ENCODE results near the gene ZNF341.

The ZNF341 gene

DNA sequence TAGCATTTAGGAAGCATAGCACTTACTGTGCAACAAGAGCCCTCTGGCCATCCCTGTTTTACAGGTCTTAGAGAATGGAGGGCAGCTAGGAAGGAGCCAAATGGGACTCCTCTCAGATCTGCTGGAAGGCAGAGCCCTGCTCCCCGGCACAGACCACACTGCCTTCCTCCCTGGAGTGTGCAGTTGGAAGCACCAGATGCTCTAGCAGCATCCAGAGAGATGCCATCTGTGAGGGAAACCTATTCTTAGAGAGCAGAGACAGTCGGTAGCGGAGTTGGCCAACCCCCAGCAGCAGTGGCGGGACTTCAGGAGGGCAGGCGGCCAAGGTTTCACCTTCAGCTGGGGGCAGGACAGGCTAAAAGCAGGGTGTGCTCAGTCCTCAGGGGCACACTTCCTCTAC lies 28.9 kb upstream of the ZNF341 start:
- no peak for DNase-seq (ENCODE audit: low read depth in 2 of 2)

DNA sequence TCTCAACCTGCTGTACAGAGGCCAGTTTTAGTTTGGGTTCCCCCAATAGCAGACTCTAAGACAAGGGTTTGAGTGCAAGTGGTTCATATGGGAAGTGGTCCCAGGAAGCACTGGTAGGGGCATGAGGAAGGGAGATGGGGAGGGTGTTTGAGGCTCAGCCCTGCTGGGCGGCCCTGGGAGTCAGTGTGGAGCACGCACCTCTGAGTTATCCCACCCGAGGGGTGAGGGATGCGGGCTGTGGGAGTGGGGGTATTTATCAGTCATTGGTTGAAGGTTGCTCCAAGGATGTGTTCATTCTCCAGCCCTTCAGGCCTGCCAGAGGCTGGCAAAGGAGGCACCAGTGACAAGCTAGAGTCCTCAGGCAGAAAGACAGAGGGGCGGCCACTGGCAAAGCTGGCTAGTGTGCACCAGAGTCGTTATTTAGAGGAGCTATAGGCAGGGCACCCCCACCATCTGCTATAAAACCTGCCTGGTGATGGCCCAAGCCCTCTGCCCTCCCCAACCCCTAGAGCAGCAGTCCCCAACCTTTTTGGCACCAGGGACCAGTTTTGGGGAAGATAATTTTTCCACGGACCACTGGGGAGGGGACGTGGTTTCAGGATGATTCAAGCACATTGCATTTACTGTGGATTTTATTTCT lies 28.2 kb upstream of the ZNF341 start:
- DNase-seq (ENCODE audit: low read depth in 2 of 2), result no peak

GRCh38 chr20:33704197-33704924 lies 27.4 kb upstream of the ZNF341 start:
- DNase-seq (ENCODE audit: low read depth in 2 of 2), result no peak

- no peak for DNase-seq (ENCODE audit: low read depth in 2 of 2)
Observed at GRCh38 chr20:33707668-33708067, 24.1 kb upstream of the ZNF341 start.

GRCh38 chr20:33709398-33709797 lies 22.4 kb upstream of the ZNF341 start:
- DNase-seq (ENCODE audit: low read depth in 2 of 2), result no peak

DNA sequence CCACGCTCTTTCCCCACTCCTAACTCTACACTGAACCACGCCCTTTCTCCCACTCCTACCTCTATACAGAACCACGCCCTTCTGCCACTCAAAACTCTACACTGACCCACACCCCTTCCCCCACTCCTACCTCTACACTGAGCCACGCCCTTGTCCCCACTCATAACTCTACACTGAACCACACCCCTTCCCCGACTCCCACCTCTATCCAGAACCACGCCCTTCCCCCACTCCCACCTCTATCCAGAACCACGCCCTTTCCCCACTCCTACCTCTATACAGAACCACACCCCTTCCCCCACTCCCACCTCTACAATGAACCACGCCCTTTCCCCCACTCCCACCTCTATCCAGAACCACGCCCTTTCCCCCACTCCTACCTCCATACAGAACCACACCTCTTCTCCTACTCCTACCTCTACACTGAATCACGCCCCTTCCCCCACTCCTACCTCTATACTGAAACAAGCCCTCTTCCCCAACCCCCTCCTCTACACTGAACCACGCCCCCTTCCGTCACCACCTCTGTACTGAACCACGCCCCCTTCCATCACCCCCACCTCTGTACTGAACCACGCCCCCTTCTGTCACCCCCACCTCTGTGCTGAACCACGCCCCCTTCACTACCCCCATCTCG lies 21.8 kb upstream of the ZNF341 start:
- no peak for DNase-seq (ENCODE audit: low read depth in 2 of 2)

GRCh38 chr20:33710681-33711445 lies 20.9 kb upstream of the ZNF341 start:
- no peak for DNase-seq (ENCODE audit: low read depth in 2 of 2)

- DNase-seq (ENCODE audit: low read depth in 2 of 2), result no peak
Observed at GRCh38 chr20:33711446-33711738, 20.4 kb upstream of the ZNF341 start.

GRCh38 chr20:33713865-33714367 lies 17.9 kb upstream of the ZNF341 start:
- DNase-seq (ENCODE audit: low read depth in 2 of 2), result no peak

DNA sequence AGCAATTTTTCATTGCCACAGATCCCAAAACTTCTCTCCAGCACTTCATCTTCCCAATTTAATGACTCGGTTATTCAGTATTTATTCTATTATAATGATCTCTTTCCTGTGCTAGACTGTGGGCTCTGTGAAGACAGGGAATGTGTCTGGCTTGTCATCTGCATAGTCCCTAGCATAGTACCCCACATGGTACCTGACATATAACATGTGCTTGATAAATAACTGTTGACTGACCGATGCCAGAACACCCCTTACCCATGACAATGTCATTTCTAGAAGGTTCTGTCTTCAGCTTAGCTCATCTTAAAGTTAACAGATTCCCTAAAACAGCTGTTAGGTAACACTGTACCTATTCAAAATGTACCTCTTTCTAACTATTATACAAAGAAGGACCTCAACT lies 15.3 kb upstream of the ZNF341 start:
- no peak for DNase-seq (ENCODE audit: low read depth in 2 of 2)

GRCh38 chr20:33719277-33719988 lies 12.4 kb upstream of the ZNF341 start:
- DNase-seq (ENCODE audit: low read depth in 2 of 2), result peak in 1 of 2 donors; percentile 3

GRCh38 chr20:33719989-33720709 lies 11.6 kb upstream of the ZNF341 start, which contains the start of gene PXMP4:
Gene PXMP4, minus strand, starts transcription at chr20:33720310. Its CDS starts 103 bp downstream, at chr20:33720207.
- peak; percentile 63 to 79 for DNase-seq (ENCODE audit: low read depth in 2 of 2)

- no peak for DNase-seq (ENCODE audit: low read depth in 2 of 2)
Observed at GRCh38 chr20:33721391-33722140, 10.2 kb upstream of the ZNF341 start.

DNA sequence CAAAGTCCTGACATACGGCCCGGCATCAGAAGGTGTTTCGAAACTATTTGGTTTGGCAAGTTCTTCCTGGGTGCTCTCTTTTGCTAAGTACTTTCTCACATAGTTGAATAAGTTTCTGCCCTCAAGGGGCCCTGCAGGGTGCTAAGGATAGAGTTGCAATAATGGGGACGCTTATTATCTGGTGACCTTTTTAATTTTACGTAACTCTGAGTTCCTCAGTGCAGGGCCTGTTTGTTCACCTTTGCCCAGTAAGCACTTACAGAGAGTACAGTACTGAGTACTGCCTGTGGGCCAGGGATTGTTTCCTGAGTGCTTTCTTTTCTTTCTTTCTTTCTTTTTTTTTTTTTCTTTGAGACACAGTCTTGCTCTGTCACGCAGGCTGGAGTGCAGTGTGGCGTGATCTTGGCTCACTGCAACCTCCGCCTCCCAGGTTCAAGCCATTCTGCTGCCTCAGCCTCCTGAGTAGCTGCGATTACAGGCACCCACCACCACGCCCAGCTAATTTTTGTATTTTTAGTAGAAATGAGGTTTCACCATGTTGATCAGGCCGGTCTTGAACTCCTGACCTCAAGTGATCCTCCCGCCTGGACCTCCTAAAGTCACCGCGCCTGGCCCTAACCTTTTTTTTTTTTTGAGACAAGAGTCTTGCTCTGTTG lies 7.2 kb upstream of the ZNF341 start:
- DNase-seq (ENCODE audit: low read depth in 2 of 2), result no peak

- no peak for DNase-seq (ENCODE audit: low read depth in 2 of 2)
Observed at GRCh38 chr20:33725607-33726264, 6.1 kb upstream of the ZNF341 start.

DNA sequence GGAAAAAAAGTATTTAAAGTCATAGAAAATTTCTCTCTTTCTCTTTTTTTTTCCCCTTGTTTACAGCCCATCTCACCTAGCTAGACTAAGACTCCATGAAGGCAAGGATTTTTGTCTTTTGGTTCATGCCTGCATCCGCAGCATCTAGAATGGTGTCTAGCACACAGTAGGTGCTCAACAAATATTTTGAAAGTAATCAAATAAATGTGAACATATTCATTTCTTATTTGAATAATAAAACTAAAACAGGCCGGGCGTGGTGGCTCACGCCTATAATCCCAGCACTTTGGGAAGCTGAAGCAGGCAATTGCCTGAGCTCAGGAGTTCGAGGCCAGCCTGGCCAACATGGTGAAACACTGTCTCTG lies 4.7 kb upstream of the ZNF341 start:
- no peak for DNase-seq (ENCODE audit: low read depth in 2 of 2)

DNA sequence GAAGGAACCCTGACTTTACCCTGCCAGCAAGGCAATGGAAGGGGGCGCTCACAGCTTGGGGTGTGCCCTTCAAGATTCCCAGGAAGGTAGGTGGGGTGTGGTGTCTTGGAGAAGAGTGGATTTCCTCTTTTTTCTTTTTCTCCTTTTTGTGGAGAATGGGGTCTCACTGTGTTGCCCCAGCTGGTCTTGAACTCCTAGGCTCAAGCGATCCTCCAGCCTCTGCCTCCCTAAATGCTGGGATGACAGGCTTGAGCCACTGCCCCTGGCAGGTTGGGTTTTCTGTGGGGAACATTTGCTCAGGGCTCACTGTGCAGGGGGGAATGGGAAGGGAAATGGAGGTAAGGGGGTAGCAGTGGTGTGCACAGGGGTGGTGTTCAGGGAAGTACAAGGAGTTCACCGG lies 4.0 kb upstream of the ZNF341 start:
- no peak for DNase-seq (ENCODE audit: low read depth in 2 of 2)

- no peak for DNase-seq (ENCODE audit: low read depth in 2 of 2)
Observed at GRCh38 chr20:33728463-33728862, 3.3 kb upstream of the ZNF341 start.

DNA sequence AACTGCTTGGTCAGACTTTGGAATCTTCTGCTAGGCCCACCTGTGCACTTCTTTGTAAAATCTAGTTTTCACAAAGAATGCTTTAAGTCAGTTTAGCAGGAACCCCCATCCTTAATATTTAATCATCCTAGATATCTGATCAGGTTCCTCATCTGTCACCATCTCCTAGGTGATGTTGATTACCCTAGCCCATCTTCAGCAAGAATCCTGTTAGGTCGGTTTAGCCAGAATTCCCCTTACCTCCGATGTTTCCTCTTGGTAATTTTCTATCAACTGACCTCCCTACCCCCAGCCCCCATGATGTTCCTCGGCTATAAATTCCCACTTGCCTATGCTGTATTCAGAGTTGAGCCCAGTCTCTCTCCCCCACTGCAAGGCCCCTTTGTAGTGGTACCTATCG lies 2.7 kb upstream of the ZNF341 start:
- no peak for DNase-seq (ENCODE audit: low read depth in 2 of 2)
